GM21423 (cell line): ENCODE measurements around the gene ZNF750.

Experiments used
- ATAC-seq: cut with Tn5 transposase; IDR thresholded peaks from one replicate; pipeline ENCODE4 v1.9.1; 2021; ENCODE audit warnings: mild to moderate bottlenecking, moderate library complexity; ENCODE audit not compliant: unreplicated experiment

ZNF750 gene

DNA sequence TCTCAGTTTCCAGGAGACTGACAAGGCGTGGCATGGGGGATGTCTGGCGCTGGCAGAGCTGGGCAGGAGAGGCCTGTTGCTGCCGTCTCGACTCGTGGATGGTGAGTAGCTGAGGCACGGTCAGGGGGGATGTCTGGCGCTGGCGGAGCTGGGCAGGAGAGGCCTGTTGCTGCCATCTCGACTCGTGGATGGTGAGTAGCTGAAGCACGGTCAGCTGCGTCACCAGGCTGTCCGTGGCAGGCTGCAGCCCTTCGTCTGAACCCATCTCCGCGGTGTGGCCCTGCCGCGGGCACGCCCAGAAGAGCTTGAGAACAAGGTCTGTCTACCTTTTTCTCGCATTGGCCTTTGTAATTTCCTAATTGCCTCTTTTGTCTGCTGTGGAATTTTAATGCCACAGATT lies 25.0 kb downstream of the ZNF750 start:
- ATAC-seq: no peak

DNA sequence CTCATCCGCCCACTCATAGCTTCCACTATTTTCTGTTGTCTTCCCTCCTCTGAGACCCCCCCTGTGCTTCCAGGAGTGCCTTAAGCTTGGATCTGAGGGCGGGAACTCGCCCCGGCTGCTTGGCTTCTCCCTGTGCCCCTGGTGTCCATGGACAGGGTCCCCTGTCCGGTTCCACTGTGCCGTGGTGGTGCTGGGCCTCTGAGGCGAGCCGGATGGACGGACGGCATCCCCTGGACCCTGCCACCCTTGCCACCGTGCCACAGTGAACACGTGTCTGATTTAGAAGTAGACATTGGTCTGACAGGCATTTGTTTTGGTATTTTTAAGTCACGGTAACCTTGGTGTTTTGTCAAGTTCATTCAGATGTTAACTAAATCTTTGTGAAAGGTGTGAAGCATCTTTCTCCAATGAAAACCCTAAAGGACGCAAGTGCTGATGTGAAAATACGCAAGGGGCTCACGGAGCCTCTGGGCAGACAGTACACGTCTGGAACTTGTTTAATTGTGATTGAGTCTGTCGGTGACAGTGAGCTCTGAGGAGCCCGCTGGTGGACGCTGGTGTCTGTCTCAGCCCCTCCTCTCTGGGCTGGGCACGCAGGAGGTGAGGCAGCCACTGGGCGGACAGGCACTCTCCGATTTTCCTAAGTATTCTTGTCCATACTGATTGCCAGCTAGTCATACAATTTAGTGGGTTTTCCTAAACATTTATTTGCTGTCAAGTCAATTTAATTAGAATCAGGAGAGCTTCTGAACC lies 26.3 kb downstream of the ZNF750 start:
- no peak for ATAC-seq

DNA sequence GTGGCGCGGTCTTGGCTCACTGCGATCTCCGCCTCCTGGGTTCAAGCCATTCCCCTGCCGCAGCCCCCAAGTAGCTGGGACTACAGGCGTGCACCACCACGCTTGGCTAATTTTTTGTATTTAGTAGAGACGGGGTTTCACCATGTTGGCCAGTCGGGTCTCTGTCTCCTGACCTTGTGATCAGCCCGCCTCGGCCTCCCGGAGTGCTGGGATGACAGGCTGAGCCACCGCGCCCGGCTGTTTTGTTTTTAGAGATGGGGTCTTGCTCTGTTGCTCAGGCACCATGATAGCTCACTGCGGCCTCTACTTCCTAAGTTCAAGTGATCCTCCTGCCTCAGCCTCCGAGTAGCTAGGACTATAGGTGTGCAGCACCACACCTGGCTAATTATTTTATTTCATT lies 27.2 kb downstream of the ZNF750 start:
- no peak for ATAC-seq

DNA sequence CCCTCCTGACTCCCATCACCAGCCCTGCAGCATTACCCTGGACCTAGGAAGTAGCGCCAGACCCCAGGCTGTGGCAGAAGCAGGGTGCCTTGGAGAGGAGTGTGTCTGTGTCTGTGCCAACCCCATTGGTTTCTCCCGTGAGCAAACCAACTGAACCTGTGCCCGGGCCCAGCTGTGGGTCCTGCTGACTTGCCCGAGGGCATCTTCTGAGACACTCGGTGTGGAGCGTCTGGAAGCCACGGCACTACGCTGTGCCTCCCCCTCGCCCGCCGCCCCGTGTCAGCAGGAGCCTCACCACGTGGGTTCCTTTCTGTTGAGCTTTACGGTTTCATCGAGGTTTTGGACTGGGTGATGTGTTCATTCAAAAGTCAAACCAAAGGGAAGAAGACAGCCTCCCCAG lies 27.8 kb downstream of the ZNF750 start:
- no peak for ATAC-seq

DNA sequence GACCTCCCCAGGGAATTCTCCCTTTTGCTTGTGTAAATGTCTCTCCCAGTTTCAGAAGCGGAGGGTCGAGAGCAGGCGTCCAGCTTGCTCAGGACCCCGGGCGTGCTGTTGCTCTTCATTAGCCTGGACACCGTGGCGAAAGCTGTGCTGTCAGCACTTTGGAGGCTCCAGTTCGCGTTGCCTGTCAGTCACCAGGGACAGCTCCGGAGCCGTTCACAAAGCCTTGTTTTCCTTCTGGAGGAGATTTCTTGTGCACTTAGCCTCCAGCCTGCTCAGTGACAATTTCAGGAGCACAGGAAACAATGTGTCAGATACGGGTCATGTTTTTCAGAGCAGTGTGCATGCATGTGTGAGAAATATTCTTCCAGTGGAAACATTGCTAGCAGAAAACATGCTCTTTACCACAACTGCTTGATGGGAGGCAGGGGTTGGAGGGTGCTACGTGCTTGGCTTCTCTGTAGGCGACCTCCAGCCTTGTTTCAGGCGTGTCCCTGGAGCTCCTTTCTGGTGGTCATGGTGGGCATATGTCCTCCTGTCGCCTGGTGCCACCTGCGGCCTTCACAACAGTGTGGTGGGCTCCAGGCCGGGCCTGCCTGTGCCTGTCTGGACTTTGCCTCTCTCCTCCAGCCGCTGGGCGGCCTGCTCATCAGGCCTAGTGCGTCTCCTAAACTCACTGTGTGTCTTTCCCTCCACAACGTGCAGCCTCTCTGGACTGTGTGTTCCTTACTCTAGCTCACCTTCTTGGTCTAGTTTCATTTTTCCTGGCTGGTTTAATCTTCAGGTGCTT lies 29.0 kb downstream of the ZNF750 start:
- no peak for ATAC-seq

DNA sequence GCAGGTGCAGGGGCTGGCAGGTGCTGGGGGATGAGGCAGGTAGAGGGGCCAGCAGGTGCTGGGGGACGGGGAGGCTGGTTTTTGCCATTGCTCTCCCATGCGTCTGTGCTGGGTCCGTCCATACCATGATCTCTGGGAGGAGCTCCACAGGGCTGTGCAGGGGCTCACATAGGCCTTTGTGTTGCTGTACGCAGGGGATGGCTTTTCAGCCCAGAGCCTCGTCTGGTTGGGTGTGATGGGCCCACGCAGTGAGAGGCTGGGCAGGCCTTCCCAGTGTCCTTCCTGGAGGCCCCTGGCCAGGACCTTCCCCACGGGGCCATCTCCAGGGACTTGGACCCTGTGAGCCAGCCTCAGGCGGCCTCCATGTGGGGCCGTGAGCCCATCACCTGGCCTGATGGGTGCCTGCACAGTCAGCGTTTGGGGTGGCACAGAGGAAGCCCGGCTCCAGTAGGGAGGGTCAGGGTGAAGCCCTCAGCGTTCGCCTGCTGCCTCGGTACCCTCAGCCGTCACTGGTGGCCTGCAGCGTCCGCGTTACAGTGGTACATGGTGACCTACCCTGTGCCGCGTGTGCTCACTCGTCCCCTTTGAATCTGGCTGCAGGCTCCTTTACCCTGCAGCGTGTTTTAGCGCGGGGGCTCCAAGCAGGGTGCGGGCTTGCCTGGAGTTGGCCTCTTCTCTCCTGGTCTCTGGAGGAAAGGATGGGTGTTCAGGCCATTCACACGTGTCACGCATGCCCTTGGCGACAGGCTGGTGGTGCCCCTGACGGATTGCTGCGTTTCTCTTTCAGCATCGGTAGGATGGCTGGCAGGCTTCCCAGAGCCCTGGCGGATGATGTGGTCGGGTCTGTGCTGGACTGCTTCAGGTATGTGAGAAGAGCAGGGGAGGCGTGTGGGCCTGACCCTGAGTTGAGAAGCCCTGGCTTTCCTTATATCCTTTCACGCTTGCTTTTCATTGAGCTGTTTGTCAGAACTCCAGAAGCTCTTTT lies 30.6 kb downstream of the ZNF750 start:
- ATAC-seq: no peak

DNA sequence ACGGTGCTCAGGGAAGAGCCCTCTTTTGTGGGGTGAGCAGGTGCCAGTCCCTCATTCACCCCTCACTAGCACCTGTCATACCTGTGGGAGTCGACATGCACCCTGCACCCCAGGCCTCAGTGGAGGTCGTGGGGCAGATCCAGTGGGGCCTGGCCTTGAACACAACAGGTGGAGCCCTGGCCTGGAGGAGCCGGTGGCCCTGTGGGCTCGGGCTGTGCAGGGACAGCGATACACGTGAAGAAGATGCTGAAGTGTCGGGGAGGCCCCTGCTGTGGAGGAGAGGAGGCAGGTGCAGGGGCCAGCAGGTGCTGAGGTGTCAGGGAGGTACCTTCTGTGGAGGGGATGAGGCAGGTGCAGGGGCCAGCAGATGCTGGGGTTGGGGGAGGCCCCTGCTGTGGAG lies 31.8 kb downstream of the ZNF750 start:
- no peak for ATAC-seq

DNA sequence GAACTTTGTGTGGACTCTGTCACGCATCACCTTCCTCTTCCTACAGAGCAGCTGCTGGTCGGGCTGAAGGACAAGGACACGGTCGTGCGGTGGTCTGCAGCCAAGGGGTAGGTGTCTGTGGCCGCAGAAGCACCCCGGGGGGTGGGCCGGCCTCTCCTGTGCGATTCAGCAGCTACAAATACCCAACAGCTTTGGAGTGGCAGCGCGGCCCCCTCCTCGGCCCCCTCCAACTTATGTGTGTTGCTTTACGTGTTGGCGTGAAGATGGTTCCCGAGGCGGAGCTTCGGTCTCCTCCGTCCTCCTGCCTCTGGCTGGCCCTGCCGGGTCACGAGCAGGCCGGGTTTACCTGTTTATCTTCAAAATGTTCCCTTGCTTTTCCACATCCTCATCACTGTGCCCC lies 32.3 kb downstream of the ZNF750 start:
- no peak for ATAC-seq

DNA sequence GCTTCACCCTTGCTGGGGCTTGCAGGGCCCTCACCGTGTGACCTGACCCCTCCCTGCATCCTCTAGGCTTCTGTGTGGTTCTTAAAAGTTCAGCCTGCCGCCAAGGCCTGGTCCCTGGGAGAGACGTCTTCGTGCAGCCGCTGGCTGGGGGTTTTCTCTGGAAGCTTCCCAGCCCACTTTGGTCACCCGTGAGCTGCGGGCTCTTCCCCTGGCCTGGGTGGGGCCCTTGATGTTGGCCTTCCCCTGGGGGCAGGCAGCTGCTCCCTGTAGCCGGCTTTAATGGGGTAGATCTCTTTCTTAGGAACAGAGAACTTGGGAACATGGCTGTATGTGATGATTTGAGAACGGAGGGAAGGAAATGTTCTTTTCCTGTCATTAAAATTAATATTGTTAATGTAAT lies 32.7 kb downstream of the ZNF750 start:
- ATAC-seq: no peak

DNA sequence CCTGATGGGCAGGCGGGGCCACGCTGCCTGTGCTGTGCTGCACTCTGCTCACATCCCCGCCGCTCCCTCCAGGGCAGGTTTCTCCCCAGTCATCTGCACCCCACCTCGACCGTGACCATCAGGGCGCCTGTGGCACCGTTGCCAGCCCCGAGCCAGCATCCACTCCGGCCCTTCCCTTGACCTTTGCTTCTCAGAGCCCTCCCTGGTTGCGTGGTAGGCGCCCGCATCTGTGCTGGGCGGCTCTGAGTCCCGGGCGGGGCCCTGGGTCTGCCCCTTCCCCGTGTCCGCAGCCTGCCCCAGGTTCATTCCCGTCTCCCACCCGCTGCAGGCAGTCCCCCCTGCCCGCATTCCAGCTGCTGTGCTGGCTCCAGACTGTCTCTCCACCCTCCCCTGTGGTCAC lies 33.2 kb downstream of the ZNF750 start:
- no peak for ATAC-seq

DNA sequence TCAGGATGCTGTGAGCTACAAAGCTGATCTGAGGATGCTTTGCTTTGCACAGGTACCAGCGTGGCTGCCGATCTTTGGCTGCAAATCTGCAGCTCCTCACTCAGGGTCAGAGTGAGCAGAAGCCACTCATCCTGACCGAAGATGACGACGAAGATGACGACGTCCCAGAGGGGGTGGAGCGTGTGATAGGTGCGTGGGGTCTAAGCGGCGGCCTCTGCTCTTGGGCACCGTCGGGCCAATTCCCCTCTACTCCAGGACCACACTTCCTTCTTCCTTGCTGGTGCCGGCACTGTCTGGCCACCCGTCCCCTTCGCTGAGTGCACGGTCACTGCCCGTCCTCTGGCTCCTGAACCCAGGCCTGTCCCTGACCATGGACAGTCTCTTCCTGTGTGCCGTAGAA lies 34.0 kb downstream of the ZNF750 start:
- no peak for ATAC-seq

DNA sequence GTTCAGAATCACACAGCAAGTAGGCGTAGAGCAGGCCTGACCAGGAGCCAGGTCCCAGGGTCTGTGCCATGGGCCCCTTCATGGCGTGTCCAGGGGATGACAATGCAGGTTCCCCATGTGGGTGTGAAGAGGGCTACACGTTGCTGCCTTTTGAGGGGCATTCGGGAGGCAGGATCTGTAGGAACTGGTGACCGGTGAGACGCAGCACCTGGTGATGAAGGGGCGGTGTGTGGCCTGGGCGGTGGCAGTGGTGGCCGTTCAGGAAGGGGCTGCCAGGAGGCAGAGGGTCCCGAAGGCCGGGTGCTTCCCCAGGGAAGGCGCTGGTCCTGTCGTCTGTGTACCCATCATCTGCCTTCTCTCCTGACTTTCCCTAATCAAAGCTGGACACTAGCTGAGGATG lies 34.6 kb downstream of the ZNF750 start:
- ATAC-seq: no peak

DNA sequence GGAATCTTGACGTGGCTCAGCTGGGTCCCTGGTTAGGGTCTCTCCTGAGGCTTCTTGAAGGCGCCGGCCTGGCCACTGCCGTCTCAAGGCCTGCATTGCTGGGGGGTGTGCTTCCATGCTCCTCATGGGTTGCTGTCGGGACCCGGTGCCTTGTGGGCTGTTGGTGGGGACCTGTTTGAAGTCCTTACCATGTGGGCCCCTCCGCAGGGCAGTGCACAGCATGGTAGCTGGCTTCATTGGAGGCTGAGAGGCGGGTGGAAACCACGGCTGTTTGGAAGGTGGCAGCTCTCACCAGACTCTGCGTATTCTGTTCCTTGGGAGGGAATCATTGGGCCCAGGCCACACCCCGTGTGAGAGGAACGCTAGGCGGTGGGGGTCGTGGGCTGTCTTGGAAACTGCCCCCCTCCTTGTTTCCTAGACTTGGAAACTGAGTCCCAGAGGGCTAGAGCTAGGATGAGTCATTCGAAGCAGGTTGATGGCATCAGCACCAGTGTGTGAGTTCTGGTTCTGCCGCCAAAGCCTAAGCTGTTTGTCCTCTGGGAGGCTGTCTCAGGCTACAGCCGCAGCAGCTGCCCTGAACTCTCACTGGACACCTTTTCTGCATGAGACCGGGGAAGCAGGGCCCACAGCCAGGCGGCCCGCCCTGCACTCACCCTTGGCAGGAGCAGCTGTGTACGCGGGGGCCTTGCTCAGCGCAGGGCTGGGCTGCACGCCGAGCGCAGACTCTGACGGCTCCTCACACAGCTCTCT lies 35.2 kb downstream of the ZNF750 start:
- no peak for ATAC-seq

DNA sequence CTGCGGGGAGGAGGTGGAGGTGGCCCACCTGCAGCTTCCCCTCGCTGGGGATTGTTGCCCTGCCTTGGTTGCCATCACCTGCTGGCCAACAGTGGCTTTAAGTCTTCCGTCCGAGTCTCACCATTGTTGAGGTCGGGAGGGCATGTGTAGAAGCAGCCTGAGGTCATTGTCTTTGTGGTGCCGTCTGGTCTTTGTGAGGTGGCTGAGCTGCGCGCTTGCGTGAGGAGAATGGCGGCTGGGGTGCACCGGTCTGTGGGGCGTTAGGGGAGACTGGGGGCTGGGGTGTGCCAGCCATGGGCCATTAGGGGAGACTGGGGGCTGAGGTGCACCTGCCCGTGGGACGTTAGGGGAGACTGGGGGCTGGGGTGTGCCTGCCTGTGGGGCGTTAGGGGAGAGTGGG lies 36.2 kb downstream of the ZNF750 start:
- ATAC-seq: no peak

DNA sequence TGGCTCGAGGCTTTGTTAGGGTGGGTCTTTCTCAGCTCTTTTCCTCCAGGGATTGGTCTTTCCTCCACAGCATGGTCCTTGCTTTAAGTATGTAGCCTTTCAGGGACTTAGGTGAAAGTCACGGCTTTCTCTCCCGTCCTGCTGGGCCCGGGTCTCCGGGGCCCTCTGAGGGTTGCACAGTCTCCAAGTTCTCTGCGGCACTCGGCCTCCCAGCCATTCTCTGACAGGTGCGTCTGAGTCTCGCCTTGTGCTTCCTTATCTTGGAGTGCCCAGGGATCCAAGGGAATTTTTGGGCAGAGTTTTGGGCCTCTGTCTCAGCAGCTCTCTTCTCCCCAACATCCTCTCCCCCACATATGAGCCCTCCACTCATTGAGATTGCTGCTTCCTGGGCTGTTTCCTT lies 36.6 kb downstream of the ZNF750 start:
- no peak for ATAC-seq

DNA sequence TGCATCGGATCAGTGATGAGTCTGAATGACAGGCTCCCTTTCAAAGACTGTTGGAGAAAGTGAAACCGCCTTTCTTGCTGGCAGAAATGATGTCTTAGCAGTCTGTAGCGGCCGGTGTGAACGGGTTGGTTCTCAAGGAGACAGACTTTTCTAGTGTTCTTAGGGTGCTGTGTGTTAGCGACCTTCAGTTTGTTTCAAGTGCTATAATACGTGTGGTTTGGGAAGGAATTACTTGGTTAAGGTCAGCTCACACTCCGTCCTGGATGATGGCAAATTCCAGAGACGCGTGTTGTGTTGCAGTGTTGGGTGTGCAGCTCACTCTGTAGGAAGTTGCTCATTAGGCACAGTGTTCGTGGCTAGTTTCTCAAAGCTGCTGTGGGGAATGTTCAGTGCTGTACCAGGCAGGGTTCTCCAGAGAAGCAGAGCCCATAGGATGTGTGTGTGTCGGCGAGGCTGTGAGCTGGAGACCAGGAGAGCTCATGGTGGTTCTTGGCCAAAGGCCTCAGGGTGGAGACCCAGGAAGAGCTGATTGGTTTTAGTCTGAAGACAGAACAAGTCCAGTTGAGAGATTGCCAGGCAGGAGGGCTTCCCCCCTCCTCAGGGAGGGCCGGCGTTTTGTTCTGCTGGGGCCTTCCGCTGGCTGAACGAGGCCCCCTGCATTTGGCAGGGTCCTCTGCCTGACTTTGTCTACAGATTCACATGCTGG lies 37.6 kb downstream of the ZNF750 start:
- no peak for ATAC-seq

DNA sequence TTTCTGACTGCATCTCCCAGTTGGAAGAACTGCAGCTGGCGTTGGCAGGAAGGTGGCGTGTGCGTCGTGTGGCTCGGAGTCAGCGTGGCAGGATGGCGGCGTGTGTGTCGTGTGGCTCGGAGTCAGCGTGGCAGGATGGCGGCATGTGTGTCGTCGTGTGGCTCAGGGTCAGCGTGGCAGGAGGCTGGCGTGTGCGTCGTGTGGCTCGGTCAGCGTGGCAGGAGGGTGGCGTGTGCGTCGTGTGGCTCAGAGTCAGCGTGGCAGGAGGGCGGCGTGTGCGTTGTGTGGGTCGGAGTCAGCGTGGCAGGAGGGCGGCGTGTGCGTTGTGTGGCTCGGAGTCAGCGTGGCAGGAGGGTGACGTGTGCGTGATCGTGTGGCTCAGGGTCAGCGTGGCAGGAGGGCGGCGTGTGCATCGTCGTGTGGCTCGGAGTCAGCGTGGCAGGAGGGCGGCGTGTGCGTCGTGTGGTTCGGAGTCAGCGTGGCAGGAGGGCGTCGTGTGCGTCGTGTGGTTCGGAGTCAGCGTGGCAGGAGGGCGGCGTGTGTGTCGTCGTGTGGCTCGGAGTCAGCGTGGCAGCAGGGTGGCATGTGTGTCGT lies 38.3 kb downstream of the ZNF750 start:
- no peak for ATAC-seq

DNA sequence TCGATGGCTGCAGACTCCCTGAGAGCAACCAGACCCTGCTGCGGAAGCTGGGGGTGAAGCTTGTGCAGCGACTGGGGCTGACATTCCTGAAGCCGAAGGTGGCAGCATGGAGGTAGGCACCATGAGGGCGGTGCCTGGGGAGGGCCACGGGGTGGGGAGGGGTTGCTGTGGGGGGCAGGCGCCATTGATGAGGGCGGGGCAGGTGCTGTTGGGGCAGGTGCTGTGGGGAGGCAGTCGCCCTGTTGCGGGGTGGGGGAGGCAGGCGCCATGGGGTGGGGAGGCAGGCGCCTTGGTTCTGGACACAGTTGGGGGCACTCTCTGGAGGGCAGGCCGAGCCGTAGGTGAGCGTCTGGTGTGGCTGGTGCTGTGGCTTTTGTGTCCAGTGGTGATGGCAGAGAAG lies 38.9 kb downstream of the ZNF750 start:
- no peak for ATAC-seq

DNA sequence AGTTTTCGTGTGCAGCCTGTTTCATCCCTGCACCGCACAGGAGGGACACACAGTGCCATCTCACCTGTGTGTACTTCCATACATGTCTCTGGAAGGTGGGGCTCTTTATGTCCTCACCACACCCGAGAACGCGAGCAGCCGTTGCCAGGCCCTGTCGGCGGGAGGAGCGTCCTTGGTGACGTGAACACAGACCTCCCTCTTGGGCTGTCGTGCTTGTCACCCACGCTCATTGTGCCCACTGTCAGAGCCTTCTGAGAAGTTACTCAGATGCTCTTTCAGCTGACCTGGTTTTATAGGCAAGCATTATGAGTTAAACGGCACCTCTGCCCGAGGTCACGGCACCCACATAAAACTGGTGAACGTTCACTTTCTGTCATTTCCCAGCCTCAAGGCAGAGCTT lies 40.2 kb downstream of the ZNF750 start:
- ATAC-seq: no peak

DNA sequence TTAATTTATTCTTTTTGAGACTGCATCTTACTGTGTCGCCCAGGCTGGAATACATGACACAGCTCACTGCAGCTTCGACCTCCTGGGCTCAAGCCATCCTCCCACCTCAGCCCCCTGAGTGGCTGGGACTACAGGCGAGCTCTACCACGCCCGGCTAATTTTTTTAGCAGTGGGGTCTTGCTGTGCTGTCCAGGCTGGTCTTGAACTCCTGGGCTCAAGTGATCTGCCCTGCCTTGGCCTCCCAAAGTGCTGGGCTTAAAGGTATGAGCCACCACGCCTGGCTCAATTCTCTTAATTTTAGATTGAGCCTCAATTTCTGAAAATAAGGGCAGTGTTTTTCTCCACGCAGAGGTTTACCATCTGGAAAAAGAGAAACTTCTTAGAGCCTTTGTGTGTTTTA lies 41.1 kb downstream of the ZNF750 start:
- ATAC-seq: no peak
